Aorta (tissue), 5 donors: ENCODE measurements around the gene RSPH1. TPM values are rescaled to one million over a fixed set of nuclear protein-coding genes. Genes with fewer than 3 reads are reported as not detected.

ENCODE experiments used
- ATAC-seq: fragments of 200-7000 bp; cut with Tn5 transposase; one replicate; pipeline ENCODE4 v1.9.1; 2022; ENCODE audit warnings: moderate library complexity; ENCODE audit not compliant: low FRiP score
- DNase-seq, 2 donors: peaks; one replicate each; pipeline ENCODE4 v3.0.0-alpha.2; 2020
- H3K27ac ChIP-seq, 2 donors: one replicate each; pipeline ENCODE4 v1.5.1; 2013; ENCODE audit warnings: low read length in 2 of 2, mild to moderate bottlenecking in 2 of 2, moderate library complexity in 2 of 2, control low read depth in 1 of 2, inconsistent platforms in 1 of 2, low read depth in 1 of 2
- H3K27me3 ChIP-seq, 2 donors: one replicate each; pipeline ENCODE4 v1.6.1; 2013; ENCODE audit warnings: control low read depth in 1 of 2, low read length in 1 of 2, mild to moderate bottlenecking in 1 of 2, moderate library complexity in 1 of 2; ENCODE audit not compliant: insufficient read depth in 2 of 2, control insufficient read depth in 1 of 2
- H3K36me3 ChIP-seq, 2 donors: one replicate each; pipeline ENCODE4 v1.6.1; 2013; ENCODE audit warnings: control low read depth in 1 of 2, low read length in 1 of 2, mild to moderate bottlenecking in 1 of 2; ENCODE audit not compliant: insufficient read depth in 2 of 2, control insufficient read depth in 1 of 2
- H3K4me1 ChIP-seq, 2 donors: one replicate each; pipeline ENCODE4 v1.6.1; 2013; ENCODE audit warnings: low read length in 2 of 2, control low read depth in 1 of 2, mild to moderate bottlenecking in 1 of 2, moderate library complexity in 1 of 2; ENCODE audit not compliant: insufficient read depth in 2 of 2, control insufficient read depth in 1 of 2
- H3K4me3 ChIP-seq, 2 donors: one replicate each; pipeline ENCODE4 v1.5.1; 2013; ENCODE audit warnings: low read length in 2 of 2, control low read depth in 1 of 2, mild to moderate bottlenecking in 1 of 2
- H3K9me3 ChIP-seq: one replicate; pipeline ENCODE4 v1.6.1; 2013; ENCODE audit warnings: mild to moderate bottlenecking, low read length; ENCODE audit not compliant: control insufficient read depth
- WGBS, 2 donors: extraction: QIAGEN DNeasy Blood & Tissue Kit; methylation state at CpG; one replicate each; pipeline ENCODE4 v1.1.7; 2013; 5-methylcytosine and 5-hydroxymethylcytosine counted together
- intact Hi-C, 2 donors: fragments of 100-400 bp; cut with DNase I; formaldehyde crosslinking; loops; one replicate each; pipeline versions ENCODE4 v1.14.2 to v1.15.0; 2022
- polyA plus RNA-seq, 2 donors: library from polyadenylated mRNA; stranded (reverse); fragments of 200-250 nt; gene quantifications; one replicate each; pipeline ENCODE4 v1.2.3, GENCODE V29; 2013
- total RNA-seq, 2 donors: library from RNA; stranded (reverse); fragmentation: NEBNext Ultra II Directional; extraction: Animal tissue kit (Norgen Biotek cat#: 25700); gene quantifications; one replicate each; pipeline ENCODE4 v1.2.1, GENCODE V29; 2021
- donor health status: healthy with polysubstance abuse.
- donor health status: Bipolar disorder and iron deficiency.
- donor health status: DM: no; HTN: no; CAD: no.
- donor health status: DM: no; HTN: no; CAD: no.
- donor health status: DM: yes; HTN: yes; CAD: no.

The RSPH1 gene
- total and polyA plus RNA-seq, 4 donors: 0.18 to 1.6 (median 0.26) TPM; not detected in 1

DNA sequence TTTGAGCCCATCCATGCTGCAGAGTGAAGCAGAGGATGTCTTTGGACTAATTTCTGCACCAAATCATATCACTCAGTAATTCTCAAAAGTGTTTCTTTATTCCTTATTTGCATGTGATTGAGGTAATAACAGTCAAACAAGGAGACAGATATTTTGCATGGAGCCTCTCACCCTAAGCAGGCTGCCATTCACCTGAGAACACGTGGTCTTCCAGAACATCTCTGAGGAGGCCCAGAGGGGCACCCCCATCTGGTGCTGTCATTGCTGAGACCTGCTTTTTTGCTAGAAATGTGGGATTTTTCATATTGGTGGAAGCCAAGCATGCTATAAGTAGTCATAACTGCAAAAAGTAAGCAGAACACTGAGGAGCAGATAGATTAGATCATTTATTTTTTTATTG lies 25.4 kb upstream of the RSPH1 start:
- Histone ChIP-seq H3K4me3 (no peak overlapping the region), H3K36me3 (no peaks in the 10 kb centered on the region), H3K27me3 (no peaks in the 10 kb centered on the region), H3K27ac (no peak overlapping the region), H3K9me3 (no peaks in the 10 kb centered on the region), H3K4me1 (no peaks in the 10 kb centered on the region)
- intact Hi-C loops: no loop called here
- ATAC-seq (no peak), DNase-seq (no peak)
- 80 to 90% methylated on average over 1 of the region's 1 CpG for WGBS, 2 donors

DNA sequence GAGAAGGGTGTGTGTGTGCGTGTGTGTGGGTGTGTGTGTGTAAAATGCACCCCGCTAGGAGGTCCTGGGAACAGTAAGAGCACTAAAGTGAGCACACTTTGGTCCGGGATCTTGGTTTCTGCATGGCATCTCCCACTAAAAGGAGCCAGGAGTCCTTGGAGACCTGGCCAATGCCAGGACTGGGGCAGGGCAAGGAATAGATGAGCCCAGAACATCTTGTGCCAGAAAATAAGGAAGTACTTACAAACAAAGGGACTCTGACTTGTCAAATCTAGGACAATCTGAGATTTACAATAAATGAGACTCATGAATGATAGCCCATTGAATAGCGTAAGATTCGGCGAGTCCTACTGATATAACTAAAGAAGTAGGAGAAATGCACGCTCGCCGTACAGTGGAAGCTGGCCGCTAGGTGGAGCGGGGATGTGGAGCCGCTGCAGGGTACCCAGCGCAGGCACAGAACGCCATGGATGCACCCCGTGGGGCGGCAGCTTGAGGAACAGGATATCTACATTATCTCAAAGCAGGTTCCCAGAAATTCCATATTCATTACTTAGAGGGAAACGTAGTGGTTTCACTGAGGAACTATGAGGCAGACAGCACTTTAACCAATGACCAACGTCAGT lies 24.7 kb upstream of the RSPH1 start:
- intact Hi-C loops: no loop called here
- DNase-seq (peak in 1 of 2 donors; percentile 63), ATAC-seq (no peak)
- H3K27me3 ChIP-seq: no peaks in the 10 kb centered on the region
- WGBS, 2 donors: 81 to 86% methylated on average over 18 of the region's 18 CpGs
- no peak overlapping the region for H3K4me3 ChIP-seq
- no peaks in the 10 kb centered on the region for H3K36me3 ChIP-seq
- no peak overlapping the region for H3K27ac ChIP-seq
- no peaks in the 10 kb centered on the region for H3K4me1 ChIP-seq
- H3K9me3 ChIP-seq: no peaks in the 10 kb centered on the region

DNA sequence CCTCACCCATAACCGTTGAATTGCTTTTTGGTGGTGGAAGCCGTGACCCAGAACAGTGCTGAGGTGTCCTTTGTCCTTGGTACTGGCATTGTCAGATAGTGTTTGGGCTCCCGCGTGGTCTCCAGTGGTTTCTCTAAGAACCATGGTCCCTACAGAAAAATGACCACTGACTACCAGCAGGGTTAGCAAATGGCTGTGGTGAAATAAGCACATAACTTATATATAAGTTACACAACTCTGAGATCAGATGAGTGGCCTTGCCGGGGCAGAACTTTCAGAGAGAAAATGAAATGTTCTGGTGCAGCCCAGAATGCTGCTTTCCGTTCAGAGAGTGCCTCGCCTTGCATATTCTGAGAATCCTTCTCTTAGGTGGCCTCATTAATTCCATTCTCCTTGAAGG lies 22.6 kb upstream of the RSPH1 start:
- Histone ChIP-seq H3K4me1 (no peaks in the 10 kb centered on the region), H3K9me3 (no peaks in the 10 kb centered on the region), H3K27ac (no peak overlapping the region), H3K27me3 (no peaks in the 10 kb centered on the region), H3K36me3 (no peaks in the 10 kb centered on the region), H3K4me3 (no peak overlapping the region)
- WGBS, 2 donors: 95 to 96% methylated on average over 7 of the region's 7 CpGs
- DNase-seq (no peak), ATAC-seq (no peak)
- intact Hi-C loops: no loop called here

DNA sequence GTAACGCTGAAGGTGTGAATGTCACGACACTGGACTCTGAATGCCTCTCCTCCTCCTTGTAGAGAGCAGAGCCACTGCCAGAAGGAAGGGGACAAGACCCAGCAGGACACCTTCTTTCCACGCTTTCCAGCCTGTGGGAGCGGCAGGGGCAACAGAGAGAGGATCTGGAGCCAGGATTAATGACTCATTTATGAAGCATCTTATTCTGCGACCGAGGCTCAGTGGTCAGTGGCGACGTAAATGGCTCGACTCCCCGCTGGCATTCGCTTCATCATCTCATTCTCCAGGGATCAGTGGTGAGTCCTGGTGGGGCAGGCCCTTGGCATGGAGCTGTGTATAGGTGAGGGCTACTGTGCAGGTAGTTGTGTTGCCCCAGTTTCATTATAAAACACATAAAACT lies 22.2 kb upstream of the RSPH1 start:
- ATAC-seq (no peak), DNase-seq (no peak)
- Histone ChIP-seq H3K4me1 (no peaks in the 10 kb centered on the region), H3K27me3 (no peaks in the 10 kb centered on the region), H3K27ac (no peak overlapping the region), H3K9me3 (no peaks in the 10 kb centered on the region), H3K4me3 (no peak overlapping the region), H3K36me3 (no peaks in the 10 kb centered on the region)
- intact Hi-C loops: no loop called here
- 74% methylated on average over 11 of the region's 11 CpGs for WGBS, 2 donors

DNA sequence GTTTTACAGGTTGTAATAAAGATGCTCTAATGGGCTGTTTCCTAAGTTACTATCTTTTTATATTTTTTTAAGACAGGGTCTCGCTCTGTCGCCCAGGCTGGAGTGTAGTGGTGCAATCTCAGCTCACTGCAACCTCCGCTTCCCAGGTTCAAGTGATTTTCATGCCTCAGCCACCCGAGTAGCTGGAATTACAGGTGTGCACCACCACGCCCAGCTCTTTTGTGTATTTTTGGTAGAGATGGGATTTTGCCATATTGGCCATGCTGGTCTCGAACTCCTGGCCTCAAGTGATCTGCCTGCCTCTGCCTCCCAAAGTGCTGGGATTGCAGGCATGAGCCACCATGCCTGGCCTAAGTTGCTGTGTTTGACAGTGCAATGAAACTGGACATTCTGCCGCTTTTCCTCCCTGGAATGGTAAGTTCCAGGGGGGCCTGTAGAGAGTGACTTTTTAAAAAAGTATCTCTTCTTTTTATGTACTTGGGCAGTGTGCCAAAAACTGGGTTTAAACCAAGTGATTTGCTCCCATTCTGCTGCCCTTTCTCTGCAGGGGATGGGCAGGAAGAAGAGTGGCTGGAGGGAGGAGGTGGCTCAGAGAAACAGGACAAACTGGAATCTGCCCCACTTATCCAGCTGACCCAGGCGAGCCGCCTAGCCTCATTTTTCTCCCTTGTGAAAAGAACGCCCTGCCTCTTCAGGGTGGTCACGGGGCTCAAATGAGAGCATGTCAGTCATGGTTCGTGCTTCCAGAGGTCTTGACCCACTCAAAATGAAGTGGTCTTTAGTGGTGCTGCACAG lies 19.9 kb upstream of the RSPH1 start:
- H3K4me3 ChIP-seq: no peak overlapping the region
- intact Hi-C loops: no loop called here
- no peaks in the 10 kb centered on the region for H3K36me3 ChIP-seq

DNA sequence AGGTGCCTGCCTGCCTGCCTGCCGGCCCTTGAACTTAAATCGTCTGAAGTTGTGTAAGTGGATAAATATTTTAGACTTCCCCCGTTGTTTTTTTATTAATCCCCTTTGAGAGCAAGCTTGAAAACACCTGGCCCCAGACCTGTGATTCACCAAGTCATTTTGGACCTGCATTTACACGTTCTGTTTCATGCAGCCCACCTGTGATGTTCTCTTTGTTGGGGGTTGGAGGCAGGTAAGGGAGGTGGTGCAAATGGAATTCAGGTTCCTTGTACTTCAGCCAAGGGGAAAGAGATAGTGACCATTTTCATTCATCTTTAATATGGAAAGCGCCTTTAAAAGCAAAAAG lies 18.8 kb upstream of the RSPH1 start:
- Histone ChIP-seq H3K9me3 (no peaks in the 10 kb centered on the region), H3K27me3 (no peaks in the 10 kb centered on the region), H3K4me1 (no peaks in the 10 kb centered on the region), H3K4me3 (peak overlapping the region; percentile 88 to 94), H3K36me3 (no peaks in the 10 kb centered on the region), H3K27ac (no peak overlapping the region)
- intact Hi-C loops: no loop called here
- ATAC-seq (no peak), DNase-seq (no peak)
- WGBS, 2 donors: 30 to 35% methylated on average over 5 of the region's 5 CpGs

More for the DNA sequence above, 19.9 kb upstream of the RSPH1 start:
- no peak for ATAC-seq
- Histone ChIP-seq H3K9me3 (no peaks in the 10 kb centered on the region), H3K27me3 (no peaks in the 10 kb centered on the region), H3K27ac (no peak overlapping the region), H3K4me1 (no peaks in the 10 kb centered on the region)
- DNase-seq: no peak
- WGBS, 2 donors: 96 to 99% methylated on average over 12 of the region's 12 CpGs

DNA sequence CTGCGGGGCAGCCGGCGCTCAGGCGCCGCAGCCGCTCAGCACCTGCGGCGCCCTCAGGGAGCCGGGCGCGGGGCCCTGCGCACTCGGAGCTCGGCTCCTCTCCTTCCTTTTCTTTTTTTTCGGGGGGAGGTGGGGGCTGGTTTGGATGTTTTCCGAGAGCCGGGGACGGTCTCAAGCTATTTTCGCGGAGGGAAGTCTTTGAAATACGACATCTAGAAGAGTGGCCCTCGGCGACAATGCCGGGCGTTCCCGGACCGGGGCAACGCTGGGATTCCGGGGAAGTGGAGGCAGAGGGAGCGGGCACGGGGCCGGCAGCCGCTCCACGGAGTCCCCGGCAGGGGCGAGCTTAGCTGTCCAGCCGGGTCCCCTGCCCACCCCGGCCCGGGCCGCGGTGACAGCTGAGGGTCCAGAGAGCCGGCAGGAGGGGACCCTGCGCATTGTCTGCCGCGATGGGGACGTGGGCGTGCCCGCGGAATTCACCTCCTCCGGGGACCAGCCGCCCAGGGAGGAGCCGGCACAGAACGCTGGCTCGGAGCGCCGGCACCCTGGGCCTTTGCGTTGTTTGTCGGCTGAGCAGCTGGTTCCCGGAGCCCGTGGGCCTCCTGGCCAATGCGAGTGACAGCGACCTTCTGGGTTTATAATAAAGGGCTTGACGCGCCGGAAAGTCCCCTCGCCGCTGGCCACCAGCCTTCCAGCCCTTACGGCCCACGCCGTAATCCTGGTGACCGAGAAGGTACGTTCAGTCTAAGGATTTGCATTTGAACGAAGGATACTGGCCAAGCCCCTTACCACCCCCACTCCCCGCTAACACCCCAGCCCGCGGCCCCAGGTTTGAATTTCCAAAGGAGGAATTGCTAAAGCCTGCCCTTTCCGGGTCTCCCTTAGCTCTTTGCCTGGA lies 18.2 kb upstream of the RSPH1 start:
- H3K4me1 ChIP-seq: no peaks in the 10 kb centered on the region
- H3K9me3 ChIP-seq: no peaks in the 10 kb centered on the region
- peak overlapping the region; percentile 88 to 94 for H3K4me3 ChIP-seq
- 1% methylated on average over 61 to 77 of the region's 77 CpGs for WGBS, 2 donors
- DNase-seq: peak; percentile 72 to 86
- peak; percentile 65 for ATAC-seq
- intact Hi-C loops: no loop called here
- no peaks in the 10 kb centered on the region for H3K36me3 ChIP-seq
- peak overlapping the region in 1 of 2 donors; percentile 21 for H3K27ac ChIP-seq
- H3K27me3 ChIP-seq: no peaks in the 10 kb centered on the region

DNA sequence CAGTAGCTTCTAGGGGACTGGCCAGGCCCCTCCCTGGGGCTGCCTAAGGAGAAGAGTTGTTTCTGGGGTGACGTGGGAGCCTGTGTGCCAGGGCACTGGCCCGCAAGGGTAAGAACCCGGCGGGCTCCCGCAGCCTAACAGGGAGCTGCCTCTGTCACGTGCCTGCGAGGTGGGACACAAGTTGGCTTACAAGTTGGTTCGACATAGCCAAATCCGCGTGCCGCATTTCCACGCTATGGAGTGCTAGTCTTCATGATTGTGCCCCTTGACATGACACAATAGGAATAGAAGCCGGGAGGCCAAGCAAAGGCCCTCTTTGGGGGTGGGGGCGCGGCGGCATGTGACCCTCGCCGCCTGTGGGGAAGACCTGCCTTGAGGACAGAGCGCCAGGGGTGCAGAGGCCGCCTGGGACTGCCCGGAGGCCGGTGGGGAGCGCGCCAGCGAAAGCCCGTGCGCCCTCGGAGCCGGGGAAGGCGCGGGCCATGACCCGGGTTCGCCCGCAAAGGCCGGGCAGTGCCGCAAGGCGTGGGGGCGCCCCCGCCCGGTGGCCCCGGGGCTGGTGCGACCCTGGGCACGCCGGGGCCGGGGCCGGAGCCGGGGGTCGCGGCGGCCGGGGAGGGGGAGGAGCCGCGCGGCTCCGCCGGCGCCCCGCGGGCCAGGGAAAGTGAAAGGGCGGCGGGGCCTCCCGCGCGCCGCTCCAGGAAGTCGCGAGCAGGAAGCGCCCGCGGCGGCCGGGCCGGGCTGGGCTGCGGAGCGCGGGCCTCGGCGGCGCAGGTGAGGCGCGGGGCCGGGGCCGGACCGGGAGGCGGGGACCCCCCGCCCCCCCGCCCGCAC lies 17.3 kb upstream of the RSPH1 start, which contains the start of gene SLC37A1:
Gene SLC37A1 (plus strand): TSS at position 702 of the 834 bp plus-strand sequence. CDS start 4,603 bp downstream, outside the sequence.
- ATAC-seq (peak; percentile 39), DNase-seq (no peak)
- no peaks in the 10 kb centered on the region for H3K9me3 ChIP-seq
- H3K27me3 ChIP-seq: no peaks in the 10 kb centered on the region
- H3K36me3 ChIP-seq: no peaks in the 10 kb centered on the region
- H3K27ac ChIP-seq: peak within 1 kb of the TSS in 1 of 2 donors; percentile 21
- H3K4me1 ChIP-seq: no peaks in the 10 kb centered on the region
- intact Hi-C loops: no loop called here
- 16 to 42% methylated on average over 30 to 88 of the region's 88 CpGs for WGBS, 2 donors
- H3K4me3 ChIP-seq: peak within 1 kb of the TSS; percentile 88 to 94
